DMS153 treated with DMSO at 0.1 percent for 48 hours (cell line): ENCODE results near the gene MAP2.
A peak's percentile ranks its signal among the peaks of the same experiment; 100 is the strongest.

Experiments used
- DNase-seq: peaks from one replicate; lab custom pipeline; 2025; ENCODE audit not compliant: unreplicated experiment; lab: John Stamatoyannopoulos, UW

Gene MAP2

GRCh38 chr2:209424781-209425470, 1.1 kb downstream of the MAP2 start:
- no peak for DNase-seq

GRCh38 chr2:209425471-209426071, 1.7 kb downstream of the MAP2 start:
- DNase-seq = peak; percentile 51

GRCh38 chr2:209426432-209426831, 2.6 kb downstream of the MAP2 start:
- DNase-seq = peak; percentile 86

- no peak for DNase-seq
These were observed 7.9 kb downstream of the MAP2 start for GRCh38 chr2:209431701-209432100.

- DNase-seq = no peak
These were observed 17.7 kb downstream of the MAP2 start for GRCh38 chr2:209441541-209441940.

GRCh38 chr2:209442939-209443338, 19.1 kb downstream of the MAP2 start:
- DNase-seq = no peak

- DNase-seq = no peak
These were observed 21.6 kb downstream of the MAP2 start for GRCh38 chr2:209445485-209445884.

GRCh38 chr2:209451209-209451834, 27.5 kb downstream of the MAP2 start:
- no peak for DNase-seq

- DNase-seq = no peak
These were observed 32.6 kb downstream of the MAP2 start for GRCh38 chr2:209456489-209456888.

- DNase-seq = no peak
These were observed 34.4 kb downstream of the MAP2 start for GRCh38 chr2:209458008-209458979.

GRCh38 chr2:209459359-209459758, 35.5 kb downstream of the MAP2 start:
- no peak for DNase-seq

GRCh38 chr2:209460151-209460761, 36.4 kb downstream of the MAP2 start:
- DNase-seq = no peak

GRCh38 chr2:209463226-209463625, 39.4 kb downstream of the MAP2 start:
- DNase-seq = no peak

- no peak for DNase-seq
These were observed 40.0 kb downstream of the MAP2 start for GRCh38 chr2:209463835-209464234.

- DNase-seq = no peak
These were observed 45.0 kb downstream of the MAP2 start for GRCh38 chr2:209468846-209469245.

GRCh38 chr2:209469481-209469880, 45.6 kb downstream of the MAP2 start:
- DNase-seq = no peak

GRCh38 chr2:209470466-209470865, 46.6 kb downstream of the MAP2 start:
- no peak for DNase-seq

- no peak for DNase-seq
These were observed 47.2 kb downstream of the MAP2 start for GRCh38 chr2:209471037-209471436.

GRCh38 chr2:209472112-209472832, 48.4 kb downstream of the MAP2 start:
- DNase-seq = no peak

GRCh38 chr2:209472871-209473270, 49.0 kb downstream of the MAP2 start:
- no peak for DNase-seq
